DND-41 (cell line): Measurements from ENCODE around the gene LRP1.

Experiments
- ATAC-seq: fragments of 200-7000 bp; cut with Tn5 transposase; 3 replicates; pipeline ENCODE4 v1.9.1; 2021; ENCODE audit warnings: low read depth; ENCODE audit not compliant: insufficient read depth
- DNase-seq: peaks from one replicate; pipeline ENCODE4 v3.0.0-alpha.2; 2020
- H2AFZ ChIP-seq: 2 replicates; pipeline ENCODE4 v1.6.0; 2012; ENCODE audit warnings: low read depth, low read length
- H3K27ac ChIP-seq: 2 replicates; pipeline ENCODE4 v1.5.1; 2012; ENCODE audit warnings: low read length, inconsistent platforms
- H3K27me3 ChIP-seq: fragments of 200-600 bp; sonication (generic); 2 replicates; pipeline ENCODE4 v1.6.0; 2012; ENCODE audit warnings: low read length, mild to moderate bottlenecking, inconsistent platforms; ENCODE audit not compliant: insufficient read depth, poor library complexity
- H3K36me3 ChIP-seq: 2 replicates; pipeline ENCODE4 v1.5.1; 2012; ENCODE audit warnings: low read length, inconsistent platforms; ENCODE audit not compliant: insufficient read depth
- H3K4me1 ChIP-seq: 2 replicates; pipeline ENCODE4 v1.5.1; 2012; ENCODE audit warnings: mild to moderate bottlenecking, low read length; ENCODE audit not compliant: insufficient read depth
- H3K4me2 ChIP-seq: 2 replicates; pipeline ENCODE4 v1.6.0; 2012; ENCODE audit warnings: mild to moderate bottlenecking, moderate library complexity, low read length, inconsistent platforms; ENCODE audit not compliant: insufficient read depth
- H3K4me3 ChIP-seq, 2 experiments: fragments of 200-600 bp in 1 of 2; shearing (Covaris generic) in 1 of 2; 2 replicates each; pipeline ENCODE4 v1.5.1; 2012 to 2016; ENCODE audit warnings: inconsistent platforms in 2 of 2, low read length in 2 of 2, mild to moderate bottlenecking in 2 of 2, low read depth in 1 of 2, moderate library complexity in 1 of 2
- H3K79me2 ChIP-seq: 2 replicates; pipeline ENCODE4 v1.6.0; 2012; ENCODE audit warnings: low read length, inconsistent platforms; ENCODE audit not compliant: insufficient read depth
- H3K9ac ChIP-seq: 2 replicates; pipeline ENCODE4 v1.6.0; 2012; ENCODE audit warnings: low read depth, mild to moderate bottlenecking, inconsistent platforms, low read length, moderate library complexity
- H3K9me3 ChIP-seq: 2 replicates; pipeline ENCODE4 v1.5.1; 2012; ENCODE audit warnings: low read length, moderate library complexity, mild to moderate bottlenecking, inconsistent platforms; ENCODE audit not compliant: insufficient read depth, severe bottlenecking
- H4K20me1 ChIP-seq: 2 replicates; pipeline ENCODE4 v1.6.0; 2012; ENCODE audit warnings: low read length; ENCODE audit not compliant: insufficient read depth
- CTCF ChIP-seq: IDR thresholded peaks from 2 replicates; pipeline ENCODE4 v1.5.1; 2012; ENCODE audit warnings: borderline replicate concordance, low read length, moderate library complexity, mild to moderate bottlenecking; ENCODE audit not compliant: poor library complexity, severe bottlenecking; ENCODE audit errors: extremely low read depth
- EZH2 ChIP-seq: IDR thresholded peaks from 3 replicates; pipeline ENCODE4 v1.6.1; 2012; ENCODE audit warnings: borderline replicate concordance, low read depth, mild to moderate bottlenecking, moderate library complexity, low read length, inconsistent platforms; ENCODE audit not compliant: severe bottlenecking

The LRP1 gene

DNA sequence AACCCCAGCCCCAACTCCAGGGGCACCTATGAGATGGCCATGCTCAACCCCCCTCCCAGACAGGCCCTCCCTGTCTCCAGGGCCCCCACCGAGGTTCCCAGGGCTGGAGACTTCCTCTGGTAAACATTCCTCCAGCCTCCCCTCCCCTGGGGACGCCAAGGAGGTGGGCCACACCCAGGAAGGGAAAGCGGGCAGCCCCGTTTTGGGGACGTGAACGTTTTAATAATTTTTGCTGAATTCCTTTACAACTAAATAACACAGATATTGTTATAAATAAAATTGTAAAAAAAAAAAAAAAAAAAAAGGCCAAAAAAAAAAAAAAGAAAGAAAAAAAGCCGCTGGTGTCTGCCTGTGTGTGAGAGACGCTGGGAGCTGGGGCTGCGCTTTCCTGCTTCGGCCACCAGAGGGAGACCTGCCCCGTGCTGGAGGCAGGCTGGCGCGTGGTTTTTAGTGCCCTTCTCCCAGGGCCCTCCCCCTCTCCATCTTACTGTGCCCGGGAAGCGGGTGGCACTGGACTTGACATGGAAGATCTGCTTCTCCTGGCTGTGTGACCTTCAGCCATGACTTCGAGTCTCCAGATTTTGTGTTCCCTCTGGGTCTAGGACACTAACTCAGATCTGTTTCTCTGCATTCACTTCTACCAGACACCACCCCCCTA lies 84.9 kb downstream of the LRP1 start:
- Histone ChIP-seq H3K4me2 (peak overlapping the region; percentile 59), H3K4me3 (peak overlapping the region in 1 of 2 experiments; percentile 37; a peak in 2 of 4 replicates), H4K20me1 (no peaks in the 10 kb centered on the region; the same call in 1 of the 2 replicates)

GRCh38 chr12:57213763-57214397 lies 85.6 kb downstream of the LRP1 start:
- H3K4me2 ChIP-seq: peak overlapping the region; percentile 59
- no peak overlapping the region; a peak in 1 of 4 replicates for H3K4me3 ChIP-seq
- no peak for DNase-seq

More for the DNA sequence above, 84.9 kb downstream of the LRP1 start:
- Histone ChIP-seq H3K9ac (peak overlapping the region; percentile 23; the same call in 1 of the 2 replicates), H3K36me3 (no peaks in the 10 kb centered on the region), H2AFZ (peak overlapping the region; percentile 72), H3K27ac (no peak overlapping the region), H3K9me3 (no peaks in the 10 kb centered on the region), H3K27me3 (peaks cover 11% of the 10 kb centered on the region), H3K4me1 (peaks cover 13% of the 10 kb centered on the region), H3K79me2 (no peaks in the 10 kb centered on the region)
- ATAC-seq (peak; percentile 84), DNase-seq (peak; percentile 88)
- TF ChIP-seq CTCF (peak; percentile 91), EZH2 (no peak)

DNA sequence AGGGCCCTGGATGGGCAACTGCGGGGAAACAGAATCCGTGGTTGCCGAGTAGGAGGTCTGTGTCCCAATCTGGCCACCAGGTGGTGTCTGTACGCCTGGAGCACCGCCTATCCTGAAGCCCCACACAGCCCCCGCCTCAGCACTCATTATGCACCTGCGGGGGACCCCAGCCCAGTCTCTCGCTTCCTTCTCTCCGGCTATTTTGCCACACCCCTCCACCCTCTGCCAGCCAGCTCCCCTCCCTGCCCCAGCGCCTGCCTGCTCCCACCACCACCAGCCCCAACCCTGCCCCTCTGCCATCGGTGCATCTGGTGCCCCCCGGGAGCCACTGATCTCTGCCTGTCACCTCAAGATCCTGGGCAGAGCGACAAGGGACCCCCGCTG lies 86.1 kb downstream of the LRP1 start:
- TF ChIP-seq EZH2: no peak
- peak; percentile 91 for TF ChIP-seq CTCF
- H3K4me1 ChIP-seq: peaks cover 13% of the 10 kb centered on the region
- peak overlapping the region; percentile 52 for H3K4me2 ChIP-seq
- no peaks in the 10 kb centered on the region for H3K79me2 ChIP-seq
- peaks cover 23% of the 10 kb centered on the region for H3K27me3 ChIP-seq
- DNase-seq (peak; percentile 78), ATAC-seq (peak; percentile 85)
- H3K9ac ChIP-seq: 0 out of 2 replicates have a peak overlapping the region, but pooled peaks have one; percentile 23
- H3K36me3 ChIP-seq: no peaks in the 10 kb centered on the region
- H3K4me3 ChIP-seq: no peak overlapping the region
- H4K20me1 ChIP-seq: no peaks in the 10 kb centered on the region; the same call in 1 of the 2 replicates
- peak overlapping the region; percentile 72 for H2AFZ ChIP-seq
- no peak overlapping the region for H3K27ac ChIP-seq
- H3K9me3 ChIP-seq: no peaks in the 10 kb centered on the region

More at GRCh38 chr12:57213763-57214397, 85.6 kb downstream of the LRP1 start:
- Histone ChIP-seq H3K9ac (peak overlapping the region; percentile 23; the same call in 1 of the 2 replicates), H3K9me3 (no peaks in the 10 kb centered on the region), H3K27ac (no peak overlapping the region), H3K79me2 (no peaks in the 10 kb centered on the region), H2AFZ (peak overlapping the region; percentile 72), H3K4me1 (peaks cover 13% of the 10 kb centered on the region), H3K36me3 (no peaks in the 10 kb centered on the region), H4K20me1 (no peaks in the 10 kb centered on the region; the same call in 1 of the 2 replicates), H3K27me3 (peaks cover 18% of the 10 kb centered on the region)
- peak; percentile 6; the same call in 2 of the 3 replicates for ATAC-seq
- no peak for TF ChIP-seq EZH2
- no peak for TF ChIP-seq CTCF
